ENCODE data around the gene KCNH5.

- TF ChIP-seq REST (IDR thresholded peaks at IDR 0.05; ENCODE audit: insufficient read depth in 1 of 2, low read depth in 2 of 2, low read length in 2 of 2) (no peak), POLR2AphosphoS5 (IDR thresholded peaks at IDR 0.05; ENCODE audit: low read depth, low read length) (no peak)
Observed at GRCh38 chr14:62674563-62675237, 370.6 kb downstream of the KCNH5 start.
